Measurements from ENCODE around the gene LGI1.

LGI1 gene

DNA sequence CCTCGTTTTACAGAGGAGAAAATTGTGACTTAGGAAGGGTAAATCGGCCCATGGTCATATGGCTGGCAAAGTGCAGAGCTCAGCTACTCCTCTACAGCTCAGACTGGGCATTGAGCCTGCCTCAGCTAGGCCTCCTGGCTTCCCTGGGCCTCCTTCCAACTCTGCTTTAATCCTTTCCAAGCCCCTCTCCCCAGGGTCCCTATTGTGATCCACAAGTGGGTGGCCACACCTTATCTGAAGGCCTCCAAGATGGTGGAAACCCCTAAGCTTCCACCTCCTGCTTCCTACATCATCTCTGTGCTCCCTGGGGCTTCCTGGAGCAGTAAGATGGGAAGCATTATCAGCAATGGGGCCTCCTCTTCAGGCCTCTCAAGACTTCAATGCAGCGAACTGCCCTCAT lies 3.0 kb upstream of the LGI1 start:
- in situ Hi-C loops (cut with HindIII; ENCODE audit: low sequenced_read_pairs): no loop called here

DNA sequence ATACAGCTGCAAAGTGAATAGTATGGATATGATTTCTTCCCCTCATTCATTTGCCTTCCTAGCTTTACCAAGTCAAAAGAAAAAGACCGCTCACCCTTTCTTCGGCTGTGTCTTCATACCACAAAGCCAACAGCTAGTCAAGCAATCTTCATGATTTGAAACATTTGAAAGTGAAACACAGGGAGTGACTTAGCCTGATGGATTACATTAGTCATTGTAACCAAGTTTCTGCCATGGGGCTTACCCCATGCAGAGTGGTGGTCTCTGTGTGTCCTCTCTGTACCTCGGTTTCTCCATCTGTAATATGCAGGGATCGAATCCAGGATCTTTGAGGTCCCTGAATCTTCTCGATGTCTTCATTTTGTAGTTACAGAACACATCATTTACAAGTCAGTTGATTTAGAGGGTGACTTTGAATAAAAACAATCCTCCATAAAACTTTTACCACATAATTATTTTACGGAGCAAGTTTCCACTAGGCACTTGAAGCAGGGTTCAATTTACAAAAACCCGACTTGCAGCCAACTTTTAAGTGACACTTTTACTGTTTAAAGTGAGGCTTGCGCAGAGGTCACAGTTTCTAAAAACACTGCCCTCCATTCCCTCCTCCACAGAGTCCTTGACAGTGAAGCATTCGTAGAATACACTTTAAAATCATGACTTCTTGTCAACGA lies 2.2 kb upstream of the LGI1 start:
- in situ Hi-C loops (cut with HindIII; ENCODE audit: low sequenced_read_pairs): no loop called here

- in situ Hi-C loops (cut with HindIII; ENCODE audit: low sequenced_read_pairs): no loop called here
These were observed 1.6 kb upstream of the LGI1 start for GRCh38 chr10:93756118-93756517.

- in situ Hi-C loops (cut with HindIII; ENCODE audit: low sequenced_read_pairs): no loop called here
These were observed 600 bp upstream of the LGI1 start for GRCh38 chr10:93757136-93757535.

- in situ Hi-C loops (cut with HindIII; ENCODE audit: low sequenced_read_pairs): no loop called here
These were observed 761 bp downstream of the LGI1 start for GRCh38 chr10:93758508-93758885.

GRCh38 chr10:93758891-93759410 lies 1.2 kb downstream of the LGI1 start:
- in situ Hi-C loops (cut with HindIII; ENCODE audit: low sequenced_read_pairs): no loop called here

DNA sequence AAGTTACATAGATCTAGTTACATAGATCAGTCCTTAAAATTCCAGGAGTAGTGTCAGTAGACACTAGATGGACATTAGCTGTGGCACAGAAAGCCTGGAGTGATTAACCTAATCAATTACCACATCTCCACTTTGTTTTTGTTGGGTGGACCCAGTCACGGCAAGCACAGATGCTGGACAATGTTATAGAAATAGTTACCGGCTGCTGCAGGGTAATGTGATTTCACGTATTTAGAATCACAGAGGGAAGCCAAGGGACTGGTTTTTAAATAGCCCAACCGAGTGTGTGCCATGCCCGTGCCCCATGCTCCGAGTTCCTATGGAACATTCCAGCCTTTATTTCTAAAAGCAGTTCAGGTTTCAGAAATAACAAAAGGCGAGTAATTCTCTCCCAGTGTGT lies 2.8 kb downstream of the LGI1 start:
- in situ Hi-C loops (cut with HindIII; ENCODE audit: low sequenced_read_pairs): no loop called here

GRCh38 chr10:93762979-93763391 lies 5.2 kb downstream of the LGI1 start:
- in situ Hi-C loops (cut with HindIII; ENCODE audit: low sequenced_read_pairs): no loop called here

DNA sequence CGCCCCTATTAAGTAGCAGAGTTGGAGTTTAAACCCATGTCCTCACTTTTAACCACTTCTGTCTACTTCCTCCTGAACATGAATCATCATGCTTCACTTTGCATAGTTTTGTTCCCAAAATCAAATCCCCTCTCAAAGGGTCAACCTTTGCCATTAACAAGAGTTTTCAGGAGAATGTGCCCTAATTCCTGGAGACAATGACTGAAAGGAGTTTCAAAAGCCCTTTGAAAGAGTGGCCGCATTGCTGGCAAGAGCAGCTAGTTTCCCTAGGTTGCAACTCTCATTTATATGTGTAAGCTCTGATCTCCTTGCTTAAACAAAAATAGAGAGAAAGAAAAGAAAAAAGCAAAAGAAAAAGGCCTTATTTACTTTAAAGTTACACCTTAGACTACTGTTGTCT lies 9.2 kb downstream of the LGI1 start:
- in situ Hi-C loops (cut with HindIII; ENCODE audit: low sequenced_read_pairs): no loop called here

GRCh38 chr10:93767724-93768399 lies 10.1 kb downstream of the LGI1 start:
- in situ Hi-C loops (cut with HindIII; ENCODE audit: low sequenced_read_pairs): no loop called here

DNA sequence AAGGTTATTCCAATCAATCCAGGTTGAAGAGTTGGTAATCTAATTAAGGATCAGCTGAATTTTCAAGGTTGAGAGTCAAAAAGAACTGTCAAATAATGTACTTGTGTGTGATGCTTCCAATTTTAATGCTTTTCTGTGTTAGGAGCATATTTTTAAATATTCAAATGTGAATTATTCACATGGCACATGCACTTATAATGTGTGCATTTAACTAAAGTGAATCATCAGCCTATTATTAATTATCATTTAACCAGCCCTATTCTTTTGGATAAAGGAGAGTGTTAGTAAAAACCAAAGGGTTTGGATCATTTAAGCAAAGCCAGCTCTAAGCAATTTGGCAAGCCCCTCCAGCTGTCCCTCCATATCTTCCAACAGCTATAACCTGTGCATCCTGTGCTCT lies 11.2 kb downstream of the LGI1 start:
- in situ Hi-C loops (cut with HindIII; ENCODE audit: low sequenced_read_pairs): no loop called here

GRCh38 chr10:93771354-93771753 lies 13.6 kb downstream of the LGI1 start:
- in situ Hi-C loops (cut with HindIII; ENCODE audit: low sequenced_read_pairs): no loop called here

- in situ Hi-C loops (cut with HindIII; ENCODE audit: low sequenced_read_pairs): no loop called here
These were observed 15.4 kb downstream of the LGI1 start for GRCh38 chr10:93773120-93773519.

DNA sequence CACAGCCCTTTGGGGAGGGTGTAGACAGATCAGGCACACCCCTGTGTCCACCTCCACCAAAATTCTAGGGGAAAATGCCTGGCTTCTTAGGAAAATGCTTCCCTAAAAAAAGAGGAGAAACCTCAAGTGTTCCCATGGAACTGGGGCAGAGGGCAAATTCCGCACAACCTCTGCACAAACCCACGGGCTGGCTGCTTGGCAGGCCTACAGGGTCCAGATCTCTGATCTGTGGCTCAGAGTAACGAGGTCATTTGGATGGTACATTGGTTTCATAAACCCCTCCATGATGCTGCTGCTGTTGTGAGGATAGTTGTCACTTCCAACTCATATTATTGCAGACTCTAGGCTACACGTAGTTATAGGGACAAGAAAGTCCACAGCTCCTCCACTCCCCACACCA lies 16.0 kb downstream of the LGI1 start:
- in situ Hi-C loops (cut with HindIII; ENCODE audit: low sequenced_read_pairs): no loop called here

DNA sequence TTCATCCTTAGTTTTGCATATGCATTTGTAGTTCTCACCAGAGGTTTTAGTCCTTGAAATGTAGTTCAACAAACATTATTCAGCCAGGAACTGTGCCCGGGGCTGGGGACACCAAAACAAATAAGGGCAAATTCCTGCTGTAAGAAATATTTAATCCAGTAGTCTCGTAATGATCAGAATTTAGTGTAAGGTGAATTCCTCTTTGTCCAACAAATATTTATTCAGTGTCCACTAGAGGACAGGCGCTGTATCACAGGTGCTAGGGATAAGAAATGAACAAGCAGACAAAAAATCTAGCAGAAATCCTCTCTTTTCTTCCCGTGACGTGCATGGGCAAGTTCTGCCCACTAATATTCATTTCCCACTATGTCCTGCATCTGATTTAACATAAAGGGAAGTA lies 17.6 kb downstream of the LGI1 start:
- in situ Hi-C loops (cut with HindIII; ENCODE audit: low sequenced_read_pairs): no loop called here

DNA sequence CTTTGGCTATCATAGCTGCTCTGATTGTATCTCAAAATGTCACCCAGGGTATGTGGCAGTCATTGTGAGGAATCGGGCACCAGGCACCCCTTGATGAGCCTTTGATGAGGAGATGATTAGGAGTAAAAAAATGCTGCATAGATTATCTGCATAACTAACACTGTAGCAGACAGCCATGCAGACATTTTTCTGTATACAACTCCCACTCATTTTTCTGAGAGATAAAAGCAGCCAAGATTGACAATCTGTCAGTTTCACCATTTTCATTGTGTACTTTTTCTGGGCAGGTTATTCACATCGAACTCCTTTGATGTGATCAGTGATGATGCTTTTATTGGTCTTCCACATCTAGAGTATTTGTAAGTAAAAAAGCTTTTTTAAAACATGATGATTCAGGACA lies 19.4 kb downstream of the LGI1 start:
- in situ Hi-C loops (cut with HindIII; ENCODE audit: low sequenced_read_pairs): no loop called here

DNA sequence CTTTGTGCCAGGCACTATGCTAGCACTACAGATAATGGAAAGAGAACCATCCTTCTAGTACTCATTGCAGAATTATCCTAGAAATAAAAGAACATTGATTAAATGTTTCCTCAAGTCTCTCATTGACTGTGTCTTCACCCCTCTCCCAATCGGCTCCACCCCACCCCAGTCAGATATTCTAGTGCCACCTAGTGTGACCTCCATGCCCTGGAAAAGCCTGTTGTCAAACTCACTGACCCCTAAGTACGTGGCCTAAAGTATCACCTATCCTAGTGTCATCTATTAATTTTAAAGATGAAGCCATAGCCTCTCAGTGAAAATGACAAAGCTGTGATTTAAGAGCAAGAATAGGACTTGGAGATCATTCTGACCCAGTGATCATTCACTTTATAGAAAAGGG lies 26.3 kb downstream of the LGI1 start:
- in situ Hi-C loops (cut with HindIII; ENCODE audit: low sequenced_read_pairs): no loop called here

DNA sequence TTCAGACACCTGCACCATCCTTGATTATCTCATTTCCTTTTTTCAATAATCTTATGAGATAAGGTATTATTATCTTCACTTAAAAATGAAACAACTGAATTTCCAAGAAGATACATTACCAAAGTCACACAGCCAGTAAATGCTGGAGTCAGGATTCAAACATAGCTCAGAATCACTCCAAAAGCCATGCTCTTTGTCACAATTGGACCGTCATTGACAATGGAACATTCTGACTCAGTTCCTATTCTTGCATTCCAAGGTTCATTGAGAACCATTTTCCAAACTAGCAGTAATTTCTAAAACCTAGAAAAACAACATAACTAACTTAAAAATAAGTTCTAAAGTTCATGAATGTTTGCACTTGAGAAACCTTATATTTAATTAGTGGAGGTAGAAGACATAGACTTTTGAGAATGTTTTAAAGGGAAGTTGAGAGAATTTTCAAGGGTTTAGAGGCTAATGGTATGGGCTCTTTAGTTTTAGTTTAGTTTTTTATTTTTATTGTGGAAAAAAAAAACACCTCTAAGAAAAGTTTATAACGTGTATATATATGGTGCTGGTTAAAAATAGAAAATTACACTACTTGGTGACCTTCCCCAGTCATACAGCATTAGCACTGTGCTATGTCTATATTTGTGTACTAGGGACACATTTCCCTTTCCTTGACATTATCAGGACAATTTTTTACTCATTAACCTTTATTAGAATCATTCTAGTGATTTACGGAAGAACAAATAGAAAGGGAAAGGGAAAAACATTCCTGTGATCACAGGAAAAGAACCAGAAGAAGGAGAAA lies 30.9 kb downstream of the LGI1 start:
- in situ Hi-C loops (cut with HindIII; ENCODE audit: low sequenced_read_pairs): no loop called here

- in situ Hi-C loops (cut with HindIII; ENCODE audit: low sequenced_read_pairs): no loop called here
These were observed 32.7 kb downstream of the LGI1 start for GRCh38 chr10:93790439-93790838.

- in situ Hi-C loops (cut with HindIII; ENCODE audit: low sequenced_read_pairs): no loop called here
These were observed 38.4 kb downstream of the LGI1 start for GRCh38 chr10:93796167-93796566.

- in situ Hi-C loops (cut with HindIII; ENCODE audit: low sequenced_read_pairs): no loop called here
These were observed 40.1 kb downstream of the LGI1 start for GRCh38 chr10:93797825-93798224.

DNA sequence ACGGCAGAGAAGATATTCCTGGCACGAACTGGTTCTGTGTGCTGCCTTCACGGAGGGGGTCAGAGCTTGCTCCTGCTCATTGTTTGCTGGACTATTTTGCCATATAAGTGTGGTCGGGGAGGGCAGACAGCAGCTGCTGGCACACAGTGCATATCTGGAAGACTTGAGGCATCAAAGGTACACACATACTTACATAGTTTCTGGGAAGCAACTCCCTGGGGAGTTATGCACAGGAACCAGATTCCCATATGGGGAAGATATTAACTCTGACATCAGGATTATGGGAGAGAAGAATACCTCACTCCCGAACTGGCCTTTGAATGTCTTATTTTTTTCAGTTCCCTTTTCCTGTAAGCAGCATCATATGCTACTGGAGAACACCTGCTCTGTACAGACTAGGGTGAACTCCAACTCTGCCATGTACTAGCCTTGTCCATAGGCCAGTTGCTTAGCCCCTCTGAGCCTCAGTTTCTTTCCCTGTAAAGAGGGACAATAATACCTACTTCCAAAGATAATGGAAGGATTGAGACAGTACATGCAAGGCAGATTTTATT lies 41.5 kb downstream of the LGI1 start:
- in situ Hi-C loops (cut with HindIII; ENCODE audit: low sequenced_read_pairs): no loop called here
